Nephron (organoid): ENCODE data around the gene ILF3.

Source experiments
- H3K27ac Mint-ChIP-seq, 3 experiments: 2 replicates each; pipeline ENCODE4 v1.8.0; 2020; ENCODE audit warnings: mixed read lengths in 3 of 3, mild to moderate bottlenecking in 2 of 3, moderate library complexity in 1 of 3
- H3K27me3 Mint-ChIP-seq: 2 replicates; pipeline ENCODE4 v1.8.0; 2021; ENCODE audit warnings: low read depth, mild to moderate bottlenecking, moderate library complexity, mixed read lengths
- H3K36me3 Mint-ChIP-seq: 2 replicates; pipeline ENCODE4 v1.8.0; 2020; ENCODE audit warnings: low read depth, mixed read lengths
- H3K4me1 Mint-ChIP-seq: 2 replicates; pipeline ENCODE4 v1.8.0; 2020; ENCODE audit warnings: mixed read lengths
- H3K4me3 Mint-ChIP-seq, 3 experiments: 2 replicates each; pipeline ENCODE4 v1.8.0; 2020; ENCODE audit warnings: mild to moderate bottlenecking in 3 of 3, mixed read lengths in 3 of 3, moderate library complexity in 2 of 3
- H3K9me3 Mint-ChIP-seq: 2 replicates; pipeline ENCODE4 v1.8.0; 2020; ENCODE audit warnings: mixed read lengths
- CTCF ChIP-seq, 3 experiments: fragments of 200-600 bp; sonication (generic); IDR thresholded peaks; one replicate each; pipeline ENCODE4 v1.5.0; 2021; ENCODE audit warnings: antibody characterized with exemption in 3 of 3; ENCODE audit not compliant: unreplicated experiment in 3 of 3

ILF3 gene

GRCh38 chr19:10680545-10681135 is 26.5 kb downstream of the ILF3 start:
- H3K4me1 Mint-ChIP-seq, result no peaks in the 10 kb centered on the region
- TF ChIP-seq CTCF (IDR thresholded peaks at IDR 0.05; ENCODE audit: unreplicated experiment in 3 of 3), result no peak
- peaks cover 73% of the 10 kb centered on the region for H3K36me3 Mint-ChIP-seq
- H3K9me3 Mint-ChIP-seq, result no peaks in the 10 kb centered on the region
- no peak overlapping the region for H3K27ac Mint-ChIP-seq
- H3K27me3 Mint-ChIP-seq, result no peaks in the 10 kb centered on the region
- H3K4me3 Mint-ChIP-seq, result no peak overlapping the region

DNA sequence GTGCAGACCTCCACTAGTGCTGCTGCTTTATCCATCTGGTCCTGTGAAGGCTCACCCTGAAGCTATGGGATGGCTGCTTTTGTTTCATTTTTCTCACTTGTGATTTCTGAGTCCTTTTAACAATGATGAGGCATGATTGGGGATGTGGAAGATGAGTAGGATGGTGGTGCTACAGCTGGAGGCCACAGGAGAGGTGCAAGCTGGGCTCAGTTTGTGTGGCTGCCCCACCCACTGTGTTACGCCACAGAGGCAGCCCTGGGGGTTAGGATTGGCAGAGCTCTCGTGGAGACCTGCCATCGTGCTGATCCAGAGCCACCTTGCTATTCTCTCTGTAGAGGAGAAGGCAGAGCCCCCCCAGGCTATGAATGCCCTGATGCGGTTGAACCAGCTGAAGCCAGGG is 27.5 kb downstream of the ILF3 start:
- Mint-ChIP-seq H3K4me1 (no peaks in the 10 kb centered on the region), H3K27me3 (no peaks in the 10 kb centered on the region), H3K27ac (no peak overlapping the region), H3K4me3 (no peak overlapping the region), H3K9me3 (no peaks in the 10 kb centered on the region), H3K36me3 (peaks cover 72% of the 10 kb centered on the region)
- TF ChIP-seq CTCF (IDR thresholded peaks at IDR 0.05; ENCODE audit: unreplicated experiment in 3 of 3), result no peak

DNA sequence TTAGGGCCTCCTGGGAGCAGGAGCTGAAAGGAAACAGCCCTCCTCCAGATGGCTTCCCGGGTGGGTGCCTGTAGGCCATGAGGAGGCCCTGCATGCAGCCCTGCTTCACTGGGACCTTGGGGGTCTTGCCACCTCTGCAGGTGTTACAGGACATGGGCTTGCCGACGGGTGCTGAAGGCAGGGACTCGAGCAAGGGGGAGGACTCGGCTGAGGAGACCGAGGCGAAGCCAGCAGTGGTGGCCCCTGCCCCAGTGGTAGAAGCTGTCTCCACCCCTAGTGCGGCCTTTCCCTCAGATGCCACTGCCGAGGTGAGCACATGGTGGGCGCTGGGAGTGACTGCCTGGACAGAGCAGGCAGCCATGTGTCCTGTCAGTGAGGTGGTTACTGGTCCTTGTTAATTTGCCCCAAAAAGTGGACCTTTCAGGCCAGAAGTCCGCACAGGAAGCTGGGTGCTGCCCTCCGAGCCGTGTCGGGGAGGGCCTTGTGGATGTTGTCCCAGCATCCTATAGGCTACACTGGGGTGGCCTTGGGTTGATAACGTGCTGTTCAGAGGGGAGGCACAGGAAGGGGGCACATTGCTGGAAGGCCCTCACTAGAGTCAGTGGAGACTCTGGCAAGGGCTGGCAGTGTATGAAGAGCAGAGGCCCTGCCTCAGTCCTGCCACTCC is 28.4 kb downstream of the ILF3 start:
- Mint-ChIP-seq H3K9me3 (no peaks in the 10 kb centered on the region), H3K4me1 (no peaks in the 10 kb centered on the region), H3K27ac (no peak overlapping the region), H3K27me3 (no peaks in the 10 kb centered on the region), H3K4me3 (no peak overlapping the region), H3K36me3 (peaks cover 71% of the 10 kb centered on the region)
- no peak for TF ChIP-seq CTCF (IDR thresholded peaks at IDR 0.05; ENCODE audit: unreplicated experiment in 3 of 3)

GRCh38 chr19:10683064-10683426 is 28.9 kb downstream of the ILF3 start:
- no peak for TF ChIP-seq CTCF (IDR thresholded peaks at IDR 0.05; ENCODE audit: unreplicated experiment in 3 of 3)
- H3K4me3 Mint-ChIP-seq, result no peak overlapping the region
- no peaks in the 10 kb centered on the region for H3K27me3 Mint-ChIP-seq
- no peaks in the 10 kb centered on the region for H3K4me1 Mint-ChIP-seq
- peaks cover 71% of the 10 kb centered on the region for H3K36me3 Mint-ChIP-seq
- no peak overlapping the region for H3K27ac Mint-ChIP-seq
- H3K9me3 Mint-ChIP-seq, result no peaks in the 10 kb centered on the region

- H3K27me3 Mint-ChIP-seq, result no peaks in the 10 kb centered on the region
- H3K4me3 Mint-ChIP-seq, result no peak overlapping the region
- H3K9me3 Mint-ChIP-seq, result no peaks in the 10 kb centered on the region
- no peak for TF ChIP-seq CTCF (IDR thresholded peaks at IDR 0.05; ENCODE audit: unreplicated experiment in 3 of 3)
- H3K27ac Mint-ChIP-seq, result no peak overlapping the region
- H3K4me1 Mint-ChIP-seq, result no peaks in the 10 kb centered on the region
- peaks cover 67% of the 10 kb centered on the region for H3K36me3 Mint-ChIP-seq
Observed at GRCh38 chr19:10683582-10683981, 29.4 kb downstream of the ILF3 start.

GRCh38 chr19:10685210-10685609 is 31.1 kb downstream of the ILF3 start:
- Mint-ChIP-seq H3K27ac (no peak overlapping the region), H3K4me1 (no peaks in the 10 kb centered on the region), H3K27me3 (no peaks in the 10 kb centered on the region), H3K9me3 (no peaks in the 10 kb centered on the region), H3K36me3 (peaks cover 70% of the 10 kb centered on the region), H3K4me3 (no peak overlapping the region)
- TF ChIP-seq CTCF (IDR thresholded peaks at IDR 0.05; ENCODE audit: unreplicated experiment in 3 of 3), result no peak
